A549 (cell line): ENCODE results near the gene ZC3H13.

Experiments used
- ATOH8 ChIP-seq: fragments of 250-450 bp; sonication (Bioruptor Pico); IDR thresholded peaks from 2 replicates; pipeline ENCODE4 v1.5.0; 2020; ENCODE audit warnings: low read depth, mild to moderate bottlenecking, moderate library complexity
- CEBPB ChIP-seq, 2 experiments: fragments of >200 bp in 1 of 2; sonication (Bioruptor Twin) in 1 of 2; formaldehyde crosslinking in 1 of 2; IDR thresholded peaks; 2 replicates each; pipeline ENCODE4 v1.6.1; 2012 to 2016
- EP300 ChIP-seq, 2 experiments: fragments of >200 bp; sonication (Bioruptor Twin); formaldehyde crosslinking; IDR thresholded peaks; 2 replicates in 1 of 2; 3 replicates in 1 of 2; pipeline ENCODE4 v1.6.1; 2016 to 2017
- HDAC2 ChIP-seq: fragments of 200-600 bp; sonication (generic); IDR thresholded peaks from 2 replicates; pipeline ENCODE4 v1.6.1; 2016
- POLR2A ChIP-seq: IDR thresholded peaks from 2 replicates; pipeline ENCODE4 v1.6.1; 2012; ENCODE audit warnings: mild to moderate bottlenecking, low read length
- RAD21 ChIP-seq, 2 experiments: fragments of >200 bp in 1 of 2; sonication (Bioruptor Twin) in 1 of 2; formaldehyde crosslinking in 1 of 2; IDR thresholded peaks in 1 of 2; conservative IDR thresholded peaks in 1 of 2; 2 replicates in 1 of 2; 3 replicates in 1 of 2; pipeline ENCODE4 v1.6.1; 2012 to 2018; ENCODE audit warnings: inconsistent platforms in 1 of 2
- REST ChIP-seq: fragments of 200-600 bp; sonication (generic); IDR thresholded peaks from 2 replicates; pipeline ENCODE4 v1.6.1; 2016; ENCODE audit warnings: antibody characterized with exemption, mild to moderate bottlenecking, moderate library complexity
- RFX5 ChIP-seq: fragments of 450-650 bp; IDR thresholded peaks from 2 replicates; pipeline ENCODE4 v1.7.1; 2014; ENCODE audit warnings: antibody characterized with exemption, mild to moderate bottlenecking, moderate library complexity
- SMC3 ChIP-seq: fragments of >200 bp; sonication (Bioruptor Twin); formaldehyde crosslinking; IDR thresholded peaks from 3 replicates; pipeline ENCODE4 v1.6.1; 2018; ENCODE audit warnings: inconsistent platforms
- TFCP2L1 ChIP-seq: fragments of 250-450 bp; sonication (Bioruptor Pico); IDR thresholded peaks from 2 replicates; pipeline ENCODE4 v1.5.0; 2021; ENCODE audit warnings: mild to moderate bottlenecking
- TF ChIP-seq, protein P1 (sequence below): fragments of >200 bp; sonication (Bioruptor Twin); formaldehyde crosslinking; IDR thresholded peaks from 3 replicates; pipeline ENCODE4 v1.5.1; 2016
- TF ChIP-seq, protein P2 (sequence below): IDR thresholded peaks from 2 replicates; pipeline ENCODE4 v1.6.1; 2012

- TF ChIP-seq, protein P1, sequence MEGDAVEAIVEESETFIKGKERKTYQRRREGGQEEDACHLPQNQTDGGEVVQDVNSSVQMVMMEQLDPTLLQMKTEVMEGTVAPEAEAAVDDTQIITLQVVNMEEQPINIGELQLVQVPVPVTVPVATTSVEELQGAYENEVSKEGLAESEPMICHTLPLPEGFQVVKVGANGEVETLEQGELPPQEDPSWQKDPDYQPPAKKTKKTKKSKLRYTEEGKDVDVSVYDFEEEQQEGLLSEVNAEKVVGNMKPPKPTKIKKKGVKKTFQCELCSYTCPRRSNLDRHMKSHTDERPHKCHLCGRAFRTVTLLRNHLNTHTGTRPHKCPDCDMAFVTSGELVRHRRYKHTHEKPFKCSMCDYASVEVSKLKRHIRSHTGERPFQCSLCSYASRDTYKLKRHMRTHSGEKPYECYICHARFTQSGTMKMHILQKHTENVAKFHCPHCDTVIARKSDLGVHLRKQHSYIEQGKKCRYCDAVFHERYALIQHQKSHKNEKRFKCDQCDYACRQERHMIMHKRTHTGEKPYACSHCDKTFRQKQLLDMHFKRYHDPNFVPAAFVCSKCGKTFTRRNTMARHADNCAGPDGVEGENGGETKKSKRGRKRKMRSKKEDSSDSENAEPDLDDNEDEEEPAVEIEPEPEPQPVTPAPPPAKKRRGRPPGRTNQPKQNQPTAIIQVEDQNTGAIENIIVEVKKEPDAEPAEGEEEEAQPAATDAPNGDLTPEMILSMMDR = no peak
- TF ChIP-seq POLR2A (no peak), RFX5 (no peak), TFCP2L1 (CRISPR knock-in tag) (no peak), EP300 (IDR thresholded peaks at IDR 0.05) (no peak), SMC3 (no peak), REST (no peak), CEBPB (IDR thresholded peaks at IDR 0.05) (no peak), HDAC2 (no peak), RAD21 (conservative IDR thresholded peaks at IDR 0.05 in 1 of 2, IDR thresholded peaks at IDR 0.05 in 1 of 2) (no peak), ATOH8 (CRISPR knock-in tag) (no peak)
- TF ChIP-seq, protein P2, sequence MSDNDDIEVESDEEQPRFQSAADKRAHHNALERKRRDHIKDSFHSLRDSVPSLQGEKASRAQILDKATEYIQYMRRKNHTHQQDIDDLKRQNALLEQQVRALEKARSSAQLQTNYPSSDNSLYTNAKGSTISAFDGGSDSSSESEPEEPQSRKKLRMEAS = no peak
These were observed 1.8 kb downstream of the ZC3H13 start for GRCh38 chr13:46050771-46051170.
